IgD-negative memory B cell (primary cell): ENCODE results near the gene CADPS2. TPM values are rescaled to one million over a fixed set of nuclear protein-coding genes. Genes with fewer than 3 reads are reported as not detected.

Experiments used
- polyA plus RNA-seq: library from polyadenylated mRNA; unstranded; fragments of 300-500 nt; fragmentation: Illumina TruSeq; gene quantifications from one replicate; pipeline ENCODE4 v1.2.3, GENCODE V29; 2021

CADPS2 gene
- polyA plus RNA-seq, 1 donor from 2014 or later, result not detected

Other genes starting within 250 kb of the CADPS2 start
- gene RNF133, start 187.3 kb downstream of the CADPS2 start, polyA plus RNA-seq, result not detected
- not detected for gene RNF148, start 183.5 kb downstream of the CADPS2 start, polyA plus RNA-seq
- not detected for gene TAS2R16, start 109.2 kb upstream of the CADPS2 start, polyA plus RNA-seq